ENCODE data around the gene MRPS9. TPM values are rescaled to one million over a fixed set of nuclear protein-coding genes. Genes with fewer than 3 reads are reported as not detected.

Gene MRPS9
- polyA plus RNA-seq, 1 experiment = 36.1 TPM

- peak; percentile 23 for DNase-seq (ENCODE audit: low read depth, low spot score)
- TF ChIP-seq, protein P1, sequence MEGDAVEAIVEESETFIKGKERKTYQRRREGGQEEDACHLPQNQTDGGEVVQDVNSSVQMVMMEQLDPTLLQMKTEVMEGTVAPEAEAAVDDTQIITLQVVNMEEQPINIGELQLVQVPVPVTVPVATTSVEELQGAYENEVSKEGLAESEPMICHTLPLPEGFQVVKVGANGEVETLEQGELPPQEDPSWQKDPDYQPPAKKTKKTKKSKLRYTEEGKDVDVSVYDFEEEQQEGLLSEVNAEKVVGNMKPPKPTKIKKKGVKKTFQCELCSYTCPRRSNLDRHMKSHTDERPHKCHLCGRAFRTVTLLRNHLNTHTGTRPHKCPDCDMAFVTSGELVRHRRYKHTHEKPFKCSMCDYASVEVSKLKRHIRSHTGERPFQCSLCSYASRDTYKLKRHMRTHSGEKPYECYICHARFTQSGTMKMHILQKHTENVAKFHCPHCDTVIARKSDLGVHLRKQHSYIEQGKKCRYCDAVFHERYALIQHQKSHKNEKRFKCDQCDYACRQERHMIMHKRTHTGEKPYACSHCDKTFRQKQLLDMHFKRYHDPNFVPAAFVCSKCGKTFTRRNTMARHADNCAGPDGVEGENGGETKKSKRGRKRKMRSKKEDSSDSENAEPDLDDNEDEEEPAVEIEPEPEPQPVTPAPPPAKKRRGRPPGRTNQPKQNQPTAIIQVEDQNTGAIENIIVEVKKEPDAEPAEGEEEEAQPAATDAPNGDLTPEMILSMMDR (IDR thresholded peaks at IDR 0.05; ENCODE audit: low read depth, low read length) = no peak
- Histone ChIP-seq H3K9me3 (ENCODE audit: control insufficient read depth, insufficient read depth, low read length) (no peaks in the 10 kb centered on the region; the same call in 1 of the 2 replicates), H3K27ac (ENCODE audit: low read depth, low read length) (no peak overlapping the region), H3K4me3 (ENCODE audit: low read depth, low read length) (no peak overlapping the region), H3K27me3 (ENCODE audit: control insufficient read depth, insufficient read depth, low read length) (no peaks in the 10 kb centered on the region)
- CTCF ChIA-PET = interaction anchor here (1.0 to 9.6 kb wide), 3 partner anchors 11 to 136 kb away, joined by 3 to 73 read pairs (median 5); no protein-coding TSS in a partner anchor
- POLR2A ChIA-PET = interaction anchor here (0.6 kb wide), 1 partner anchor 187 kb away, joined by 6 read pairs; no protein-coding TSS in a partner anchor
Measured at GRCh38 chr2:105104208-105104731, 66.4 kb downstream of the MRPS9 start.

DNA sequence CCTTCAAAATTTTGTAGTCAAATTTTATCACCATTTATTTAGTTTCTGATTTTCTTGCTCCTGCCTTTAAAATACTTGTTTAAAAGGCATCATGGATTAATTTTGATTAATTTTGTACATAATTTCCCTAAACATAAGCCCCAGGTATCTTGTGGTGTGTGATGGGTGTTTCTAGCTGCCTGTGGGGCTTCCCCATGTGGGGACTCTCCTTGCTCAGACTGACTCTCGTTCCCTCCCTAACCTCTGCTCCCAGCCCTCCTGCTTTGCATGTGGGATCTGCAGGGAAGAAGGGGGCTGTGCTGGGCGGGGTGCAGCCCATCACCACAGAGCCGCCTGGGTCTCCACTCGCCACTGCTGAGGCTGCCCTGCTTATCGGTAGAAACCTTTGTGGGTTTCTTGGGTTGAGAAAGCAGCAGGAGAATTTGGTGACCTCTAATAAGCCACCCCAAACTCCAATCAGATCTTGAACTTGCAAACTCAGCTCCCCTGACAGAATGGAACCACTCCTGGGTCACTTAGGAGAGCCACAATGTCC is 72.5 kb downstream of the MRPS9 start:
- TF ChIP-seq, protein P1 (IDR thresholded peaks at IDR 0.05; ENCODE audit: low read depth, low read length) = no peak
- Histone ChIP-seq H3K27ac (ENCODE audit: low read depth, low read length) (no peak overlapping the region), H3K9me3 (ENCODE audit: control insufficient read depth, insufficient read depth, low read length) (no peaks in the 10 kb centered on the region), H3K27me3 (ENCODE audit: control insufficient read depth, insufficient read depth, low read length) (no peaks in the 10 kb centered on the region), H3K4me3 (ENCODE audit: low read depth, low read length) (no peak overlapping the region)
- DNase-seq (ENCODE audit: low read depth, low spot score) = no peak
- ChIA-PET CTCF (interaction anchor here (0.7 to 9.1 kb wide), 2 partner anchors 126 to 458 kb away, joined by 3 to 310 read pairs; partner anchors contain the start of gene GPR45), POLR2A (no interaction called here)

DNA sequence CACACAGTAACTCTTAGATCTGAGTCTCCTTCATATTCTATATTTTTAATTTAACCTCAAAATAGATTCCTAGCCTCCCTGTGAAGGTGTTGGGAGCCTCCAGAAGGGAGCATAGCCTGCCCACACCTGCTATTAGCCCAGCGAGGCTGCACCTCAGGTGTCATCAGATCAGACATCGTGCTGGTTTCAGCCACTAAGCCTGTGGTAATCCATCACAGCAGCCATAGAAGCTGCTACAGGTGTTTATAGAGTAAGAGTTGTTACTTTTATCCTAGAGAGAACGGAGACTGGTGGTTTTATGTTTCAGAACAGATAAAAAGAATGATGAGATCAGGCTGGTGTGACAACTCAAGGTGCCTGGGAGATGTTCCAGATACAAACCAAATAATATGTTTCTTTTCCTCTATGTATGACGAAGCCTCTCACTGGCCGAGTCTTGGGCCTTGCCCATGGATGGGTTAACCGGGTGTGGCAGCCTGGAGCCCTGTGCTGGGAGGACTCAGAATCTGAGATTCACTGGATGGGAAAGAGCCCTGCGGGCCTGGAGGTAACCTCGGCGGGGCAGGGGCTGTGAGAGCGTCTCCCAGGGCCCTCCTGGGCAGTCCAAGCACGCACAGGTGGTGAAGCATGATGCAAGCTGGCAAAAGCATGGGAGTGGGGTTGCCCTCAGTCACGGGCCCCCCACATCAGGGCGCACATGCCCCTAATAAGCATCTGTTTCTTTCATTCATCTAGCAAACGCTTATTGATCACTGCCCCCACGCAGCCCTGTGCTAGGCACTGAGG is 73.7 kb downstream of the MRPS9 start:
- ChIA-PET POLR2A (interaction anchor here (0.6 kb wide), 1 partner anchor 120 kb away, joined by 6 read pairs; no protein-coding TSS in a partner anchor), CTCF (interaction anchor here (1.2 to 9.1 kb wide), 2 partner anchors 124 to 183 kb away, joined by 7 to 310 read pairs; partner anchors contain the start of gene GPR45)
- TF ChIP-seq, protein P1 (IDR thresholded peaks at IDR 0.05; ENCODE audit: low read depth, low read length) = no peak

GRCh38 chr2:105112345-105112744 is 74.5 kb downstream of the MRPS9 start:
- H3K9me3 ChIP-seq (ENCODE audit: control insufficient read depth, insufficient read depth, low read length) = no peaks in the 10 kb centered on the region
- H3K27ac ChIP-seq (ENCODE audit: low read depth, low read length) = no peak overlapping the region
- TF ChIP-seq, protein P1 (IDR thresholded peaks at IDR 0.05; ENCODE audit: low read depth, low read length) = no peak
- CTCF ChIA-PET = interaction anchor here (9.1 kb wide), 1 partner anchor 124 kb away, joined by 310 read pairs; the partner anchor contains the start of gene GPR45
- peaks cover 2% of the 10 kb centered on the region for H3K27me3 ChIP-seq (ENCODE audit: control insufficient read depth, insufficient read depth, low read length)
- DNase-seq (ENCODE audit: low read depth, low spot score) = no peak
- no peak overlapping the region for H3K4me3 ChIP-seq (ENCODE audit: low read depth, low read length)
- POLR2A ChIA-PET = no interaction called here

More for the DNA sequence above, 73.7 kb downstream of the MRPS9 start:
- no peaks in the 10 kb centered on the region for H3K9me3 ChIP-seq (ENCODE audit: control insufficient read depth, insufficient read depth, low read length)
- H3K27ac ChIP-seq (ENCODE audit: low read depth, low read length) = no peak overlapping the region
- peaks cover 2% of the 10 kb centered on the region for H3K27me3 ChIP-seq (ENCODE audit: control insufficient read depth, insufficient read depth, low read length)
- H3K4me3 ChIP-seq (ENCODE audit: low read depth, low read length) = no peak overlapping the region
- DNase-seq (ENCODE audit: low read depth, low spot score) = no peak
